A673 (cell line): ENCODE data around the gene CLEC4A. TPM values are rescaled to one million over a fixed set of nuclear protein-coding genes. Genes with fewer than 3 reads are reported as not detected.

ENCODE experiments used
- BruUV-seq: library from RNA; stranded (reverse); fragments of 400-500 nt; replicated peaks from 2 replicates; lab custom pipeline; 2021; lab: Mats Ljungman, UMichigan
- CTCF ChIA-PET: fragments of 300-600 bp; sonication (Branson Sonifier 250); formaldehyde crosslinking; loops from one replicate; lab custom pipeline; 2022; ENCODE audit warnings: antibody characterized with exemption; lab: Charles Lee
- POLR2A ChIA-PET: fragments of 300-600 bp; sonication (Branson Sonifier 250); formaldehyde crosslinking; loops from one replicate; lab custom pipeline; 2022; ENCODE audit warnings: antibody characterized with exemption; ENCODE audit not compliant: low non-redundant PET; lab: Charles Lee
- DNase-seq: peaks from one replicate; pipeline ENCODE4 v3.0.0-alpha.2; 2015; ENCODE audit warnings: low spot score
- H3K27ac ChIP-seq: fragments of 200-600 bp; sonication (generic); 2 replicates; pipeline ENCODE4 v1.5.1; 2016; ENCODE audit warnings: mixed run types, low read depth, mild to moderate bottlenecking, mixed read lengths, antibody characterized with exemption, low read length; ENCODE audit not compliant: poor library complexity, severe bottlenecking
- H3K27me3 ChIP-seq: fragments of 200-600 bp; sonication (generic); replicated peaks from 2 replicates; pipeline ENCODE4 v1.6.1; 2017; ENCODE audit warnings: mixed run types, low read depth, mild to moderate bottlenecking, mixed read lengths, antibody characterized with exemption, low read length; ENCODE audit not compliant: insufficient read depth, poor library complexity
- H3K36me3 ChIP-seq: fragments of 200-600 bp; sonication (generic); 2 replicates; pipeline ENCODE4 v1.6.1; 2016; ENCODE audit warnings: mixed run types, mild to moderate bottlenecking, mixed read lengths, antibody characterized with exemption, low read length; ENCODE audit not compliant: insufficient read depth, poor library complexity, severe bottlenecking
- H3K4me1 ChIP-seq: fragments of 200-600 bp; sonication (generic); 2 replicates; pipeline ENCODE4 v1.6.1; 2017; ENCODE audit warnings: mixed run types, mild to moderate bottlenecking, mixed read lengths, antibody characterized with exemption, low read length; ENCODE audit not compliant: insufficient read depth, poor library complexity, severe bottlenecking
- H3K4me3 ChIP-seq: fragments of 200-600 bp; sonication (generic); 2 replicates; pipeline ENCODE4 v1.5.1; 2016; ENCODE audit warnings: low read depth, mixed run types, mild to moderate bottlenecking, mixed read lengths, low read length; ENCODE audit not compliant: poor library complexity, severe bottlenecking
- H3K9me3 ChIP-seq: fragments of 200-600 bp; sonication (generic); 2 replicates; pipeline ENCODE4 v1.6.1; 2016; ENCODE audit warnings: mixed run types, low read depth, mild to moderate bottlenecking, mixed read lengths, antibody characterized with exemption, low read length; ENCODE audit not compliant: poor library complexity, severe bottlenecking
- EZH2 ChIP-seq: fragments of 200-600 bp; sonication (generic); IDR thresholded peaks from 2 replicates; pipeline ENCODE4 v1.6.1; 2017; ENCODE audit warnings: borderline replicate concordance, low read depth, mild to moderate bottlenecking, mixed read lengths, antibody characterized with exemption, low read length; ENCODE audit not compliant: poor library complexity, severe bottlenecking
- intact Hi-C: fragments of 100-400 bp; cut with micrococcal nuclease; formaldehyde crosslinking; loops from one replicate; pipeline ENCODE4 v1.10.0; 2022; ENCODE audit not compliant: unreplicated experiment
- total RNA-seq: library from RNA; stranded (reverse); gene quantifications from 2 replicates; pipeline ENCODE4 v1.2.3, GENCODE V29; 2021
- TF ChIP-seq, protein P1 (sequence below): fragments of 300-800, 200-600 bp; sonication (generic); conservative IDR thresholded peaks from 2 replicates; pipeline ENCODE4 v1.5.1; 2017; ENCODE audit warnings: low read depth, mild to moderate bottlenecking, antibody characterized with exemption, low read length, moderate library complexity, mixed read lengths

Gene CLEC4A
- total RNA-seq, 1 experiment from 2014 or later, result 0.84 TPM

DNA sequence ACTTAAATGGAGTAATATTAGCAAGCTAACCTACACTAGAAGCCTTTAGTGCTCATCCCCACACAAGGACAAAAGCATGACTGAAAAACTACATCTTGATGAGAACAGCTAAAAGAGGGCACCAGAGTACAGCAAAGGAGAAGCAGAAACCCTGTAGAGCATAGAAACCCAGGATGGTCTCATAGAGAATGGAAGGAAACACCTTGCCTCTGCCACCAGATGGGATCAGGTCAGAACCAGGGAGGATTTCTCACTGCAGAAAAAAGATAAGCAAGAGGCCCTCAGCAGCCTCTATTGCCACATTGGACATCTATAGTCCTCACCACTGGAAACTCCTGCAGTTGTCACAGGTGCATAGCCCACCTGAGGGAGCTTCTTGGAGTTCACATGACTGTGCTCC, 19.8 kb downstream of the CLEC4A start:
- Histone ChIP-seq H3K27me3 (no peaks in the 10 kb centered on the region), H3K9me3 (no peaks in the 10 kb centered on the region), H3K4me3 (no peak overlapping the region), H3K27ac (no peak overlapping the region), H3K36me3 (no peaks in the 10 kb centered on the region), H3K4me1 (no peaks in the 10 kb centered on the region)
- no peak for DNase-seq
- TF ChIP-seq EZH2, result no peak
- TF ChIP-seq, protein P1, sequence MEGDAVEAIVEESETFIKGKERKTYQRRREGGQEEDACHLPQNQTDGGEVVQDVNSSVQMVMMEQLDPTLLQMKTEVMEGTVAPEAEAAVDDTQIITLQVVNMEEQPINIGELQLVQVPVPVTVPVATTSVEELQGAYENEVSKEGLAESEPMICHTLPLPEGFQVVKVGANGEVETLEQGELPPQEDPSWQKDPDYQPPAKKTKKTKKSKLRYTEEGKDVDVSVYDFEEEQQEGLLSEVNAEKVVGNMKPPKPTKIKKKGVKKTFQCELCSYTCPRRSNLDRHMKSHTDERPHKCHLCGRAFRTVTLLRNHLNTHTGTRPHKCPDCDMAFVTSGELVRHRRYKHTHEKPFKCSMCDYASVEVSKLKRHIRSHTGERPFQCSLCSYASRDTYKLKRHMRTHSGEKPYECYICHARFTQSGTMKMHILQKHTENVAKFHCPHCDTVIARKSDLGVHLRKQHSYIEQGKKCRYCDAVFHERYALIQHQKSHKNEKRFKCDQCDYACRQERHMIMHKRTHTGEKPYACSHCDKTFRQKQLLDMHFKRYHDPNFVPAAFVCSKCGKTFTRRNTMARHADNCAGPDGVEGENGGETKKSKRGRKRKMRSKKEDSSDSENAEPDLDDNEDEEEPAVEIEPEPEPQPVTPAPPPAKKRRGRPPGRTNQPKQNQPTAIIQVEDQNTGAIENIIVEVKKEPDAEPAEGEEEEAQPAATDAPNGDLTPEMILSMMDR, result no peak
- ChIA-PET POLR2A (no interaction called here), CTCF (no interaction called here)
- BruUV-seq, result no TSS peak
- intact Hi-C loops, result no loop called here

DNA sequence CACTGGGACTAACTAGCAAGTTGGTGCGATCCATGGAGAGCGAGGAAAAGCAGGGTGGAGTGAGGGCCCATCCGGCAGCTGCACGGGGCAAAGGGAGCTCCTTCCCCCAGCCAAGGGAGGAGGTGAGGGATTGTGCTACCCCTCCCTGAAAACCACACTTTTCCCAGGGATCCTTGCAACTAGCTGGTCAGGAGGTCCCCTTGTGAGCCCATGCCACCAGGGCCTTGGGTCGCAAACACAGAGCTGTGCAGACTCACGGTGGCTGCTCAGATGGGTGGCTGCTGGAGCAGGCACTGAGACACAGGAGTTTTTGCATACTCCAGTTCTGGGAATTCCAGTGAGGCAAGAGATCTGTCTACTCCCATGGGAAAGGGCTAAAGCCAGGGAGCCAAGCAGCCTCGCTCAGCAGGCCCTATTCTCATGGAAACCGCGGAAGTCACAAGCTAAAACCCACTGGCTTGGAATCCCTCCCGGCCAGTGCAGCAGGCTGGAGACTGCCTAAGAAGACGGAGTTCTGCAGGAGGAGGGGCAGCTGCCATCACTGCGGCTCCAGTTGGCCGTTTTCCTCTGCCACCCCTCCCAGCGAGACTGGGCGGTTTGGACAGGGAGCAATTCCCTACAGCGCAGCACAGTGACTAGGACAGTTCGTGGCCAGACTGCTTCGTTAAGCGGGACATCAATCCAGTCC, 22.5 kb downstream of the CLEC4A start:
- CTCF ChIA-PET, result no interaction called here
- TF ChIP-seq, protein P1, result no peak
- TF ChIP-seq EZH2, result no peak
- Histone ChIP-seq H3K27me3 (no peaks in the 10 kb centered on the region), H3K9me3 (no peaks in the 10 kb centered on the region), H3K4me1 (no peaks in the 10 kb centered on the region), H3K36me3 (no peaks in the 10 kb centered on the region), H3K27ac (no peak overlapping the region), H3K4me3 (no peak overlapping the region)
- DNase-seq, result peak; percentile 26
- intact Hi-C loops, result no loop called here
- POLR2A ChIA-PET, result no interaction called here
- BruUV-seq, result no TSS peak

GRCh38 chr12:8146442-8146771, 23.0 kb downstream of the CLEC4A start:
- DNase-seq, result no peak
- ChIA-PET CTCF (no interaction called here), POLR2A (no interaction called here)
- BruUV-seq, result no TSS peak
- H3K27me3 ChIP-seq, result no peaks in the 10 kb centered on the region
- no peaks in the 10 kb centered on the region for H3K36me3 ChIP-seq
- TF ChIP-seq EZH2, result no peak
- TF ChIP-seq, protein P1, result no peak
- no peaks in the 10 kb centered on the region for H3K9me3 ChIP-seq
- H3K4me3 ChIP-seq, result no peak overlapping the region
- intact Hi-C loops, result no loop called here
- no peaks in the 10 kb centered on the region for H3K4me1 ChIP-seq
- H3K27ac ChIP-seq, result no peak overlapping the region
